GM12875 (cell line): ENCODE measurements around the gene OR2H2.

Source experiments
- H3K4me3 ChIP-seq: one replicate; pipeline ENCODE4 v1.5.1; 2011; ENCODE audit warnings: low read depth, low read length, control low read depth
- CTCF ChIP-seq: IDR thresholded peaks from 2 replicates; pipeline ENCODE4 v1.5.1; 2011; ENCODE audit warnings: low read depth, mild to moderate bottlenecking, control low read depth, inconsistent platforms, low read length, moderate library complexity, borderline replicate concordance; ENCODE audit not compliant: insufficient read depth

The OR2H2 gene

DNA sequence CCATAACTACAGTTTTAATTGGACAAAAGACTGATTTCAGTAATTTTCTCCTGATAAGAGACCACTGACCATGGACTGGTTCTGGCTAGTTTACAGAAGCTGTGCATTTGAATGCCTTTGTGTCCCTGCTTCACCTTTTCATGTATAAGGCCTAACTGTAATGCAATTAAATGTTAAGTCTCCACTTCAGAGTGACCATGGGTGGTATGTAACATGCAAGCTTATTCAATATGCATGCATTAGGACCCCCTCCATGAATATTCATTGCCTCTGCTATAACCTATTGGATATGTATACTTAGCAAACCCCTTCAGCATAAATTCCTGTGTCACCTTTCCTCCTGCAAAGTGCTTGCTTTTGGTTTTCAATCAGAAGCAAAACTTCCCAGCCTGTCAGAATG lies 27.6 kb upstream of the OR2H2 start:
- TF ChIP-seq CTCF: no peak
- H3K4me3 ChIP-seq: no peak overlapping the region

GRCh38 chr6:29558439-29559079 lies 26.4 kb upstream of the OR2H2 start:
- H3K4me3 ChIP-seq: no peak overlapping the region
- no peak for TF ChIP-seq CTCF

DNA sequence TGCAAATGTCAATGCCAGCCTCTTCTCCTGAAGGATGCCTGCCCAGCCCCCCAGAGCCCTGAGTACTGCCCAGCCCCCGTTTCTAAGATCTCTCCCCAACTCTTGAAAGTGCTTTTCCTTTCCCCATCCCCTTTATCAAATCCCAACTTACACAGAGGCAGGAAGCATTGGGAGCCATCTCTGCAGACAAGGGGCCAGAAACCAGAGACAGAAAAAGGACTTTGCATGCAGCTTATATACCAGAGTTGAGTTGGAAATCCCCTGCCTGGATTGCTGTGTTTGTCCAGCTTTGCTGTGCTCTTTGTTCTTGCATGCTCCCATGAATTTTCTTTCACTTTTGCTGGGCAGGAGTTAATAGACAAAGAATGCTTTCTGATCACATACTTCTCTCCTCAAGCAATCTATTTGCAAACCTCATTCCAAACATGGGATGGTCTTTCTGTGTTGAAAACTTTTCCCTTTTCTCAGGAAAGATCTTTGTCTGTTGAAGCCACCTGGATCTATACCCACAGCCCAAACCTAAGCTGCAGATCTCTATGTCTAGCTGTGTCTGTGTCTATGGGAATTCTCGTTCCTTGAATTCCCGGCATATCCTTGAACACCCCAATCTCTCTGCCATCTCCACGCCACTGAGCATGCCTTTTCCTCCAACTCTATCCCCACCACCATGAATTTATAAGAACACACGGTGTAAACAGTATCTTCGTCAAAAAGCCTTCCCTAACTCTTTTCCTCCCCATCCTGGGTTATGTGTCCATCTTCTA lies 25.2 kb upstream of the OR2H2 start, which contains the start of gene UBD:
TSS of gene UBD (minus strand) at position 209 of the 764 bp plus-strand sequence. CDS start at position 178, 31 bp downstream.
- no peak for TF ChIP-seq CTCF
- no peak within 1 kb of the TSS for H3K4me3 ChIP-seq

DNA sequence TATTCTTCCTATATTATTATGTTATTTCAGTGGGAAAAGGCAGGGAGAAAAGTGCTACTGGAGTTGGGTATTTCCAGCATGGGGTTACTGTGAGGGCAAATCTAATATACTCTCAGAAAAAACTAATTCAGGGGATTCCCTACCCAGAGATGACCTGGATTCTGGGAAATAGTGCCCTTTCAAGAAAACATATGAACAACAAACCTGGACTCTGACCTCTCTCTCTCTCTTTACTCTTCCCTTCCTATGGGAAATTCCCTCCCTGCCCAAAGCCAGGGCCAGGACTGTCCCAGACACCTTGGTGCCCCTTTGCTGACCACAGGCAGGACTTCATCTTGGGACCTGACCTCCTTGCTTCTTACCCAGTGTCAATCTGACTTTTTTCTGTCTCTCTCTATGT lies 23.8 kb upstream of the OR2H2 start:
- TF ChIP-seq CTCF: no peak
- no peak overlapping the region for H3K4me3 ChIP-seq

DNA sequence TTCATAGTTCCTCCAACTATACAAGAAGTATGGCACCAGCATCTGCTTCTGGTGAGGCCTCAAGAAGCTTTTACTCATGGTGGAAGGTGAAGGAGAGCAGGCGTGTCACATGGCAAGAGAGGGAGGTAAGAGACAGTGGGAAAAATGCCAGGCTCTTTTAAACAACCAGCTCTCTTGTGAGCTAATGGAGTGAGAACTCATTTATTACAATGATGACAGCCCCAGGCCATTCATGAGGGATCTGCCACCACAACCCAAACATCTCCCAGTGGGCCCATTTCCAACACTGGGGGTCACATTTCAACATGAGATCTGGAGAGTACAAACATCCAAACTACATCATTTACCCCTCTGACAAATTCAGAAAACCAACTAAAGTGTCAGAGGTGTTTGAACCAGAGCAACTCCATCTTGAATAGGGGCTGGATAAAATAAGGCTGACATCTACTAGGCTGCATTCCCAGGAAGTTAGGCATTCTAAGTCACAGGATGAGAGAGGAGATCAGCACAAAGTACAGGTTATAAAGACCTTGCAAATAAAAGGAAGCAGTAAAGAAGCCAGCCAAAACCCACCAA lies 23.2 kb upstream of the OR2H2 start:
- no peak overlapping the region for H3K4me3 ChIP-seq
- TF ChIP-seq CTCF: no peak

DNA sequence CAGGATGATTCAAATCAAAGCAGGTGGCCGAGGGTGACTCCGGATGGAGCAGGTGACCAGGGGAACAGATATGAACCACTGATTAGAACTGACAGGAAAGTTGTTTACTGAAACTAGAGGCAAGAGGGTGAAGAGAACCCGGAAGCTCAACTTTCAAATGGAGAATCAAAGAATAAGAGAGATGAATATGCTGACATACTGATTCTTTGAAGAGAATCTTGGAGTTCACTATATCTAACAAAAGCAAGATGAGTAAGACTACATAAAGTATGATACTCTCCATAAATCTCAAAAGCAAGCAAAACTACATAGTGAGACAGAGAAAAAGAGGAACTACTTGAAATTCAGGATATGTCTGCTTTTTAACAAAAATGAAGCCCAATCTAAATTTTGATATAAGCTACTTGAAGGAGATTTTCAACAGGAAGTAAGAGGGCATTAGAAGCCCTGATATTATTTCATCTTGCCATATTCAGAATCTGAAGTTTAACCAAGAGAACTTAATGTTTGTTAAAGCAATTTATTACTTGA lies 21.4 kb upstream of the OR2H2 start:
- H3K4me3 ChIP-seq: no peak overlapping the region
- no peak for TF ChIP-seq CTCF

DNA sequence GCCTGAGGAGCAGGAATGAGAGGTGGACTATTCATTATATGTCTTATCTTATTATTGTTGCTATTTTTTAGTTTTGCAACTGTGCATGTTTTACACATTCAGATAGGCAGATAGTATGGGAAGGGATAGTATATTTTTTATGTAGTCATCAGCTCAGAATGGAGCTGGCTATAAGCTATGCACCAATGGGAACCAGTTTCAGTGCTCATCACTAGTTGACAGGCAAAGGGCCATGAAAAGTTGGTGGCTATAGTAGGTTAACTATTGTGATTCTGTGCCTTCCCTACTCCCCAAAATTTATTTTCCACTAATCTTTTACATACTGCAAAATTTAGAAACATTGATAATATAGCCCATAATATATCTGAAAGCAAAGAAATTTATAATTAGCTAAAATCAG lies 20.0 kb upstream of the OR2H2 start:
- H3K4me3 ChIP-seq: no peak overlapping the region
- TF ChIP-seq CTCF: no peak
